Measurements from ENCODE around the gene MAGI1. TPM values are rescaled to one million over a fixed set of nuclear protein-coding genes. Genes with fewer than 3 reads are reported as not detected.

MAGI1 gene
- total RNA-seq, 2 donors from 2014 or later: 38.6 to 45.1 TPM

DNA sequence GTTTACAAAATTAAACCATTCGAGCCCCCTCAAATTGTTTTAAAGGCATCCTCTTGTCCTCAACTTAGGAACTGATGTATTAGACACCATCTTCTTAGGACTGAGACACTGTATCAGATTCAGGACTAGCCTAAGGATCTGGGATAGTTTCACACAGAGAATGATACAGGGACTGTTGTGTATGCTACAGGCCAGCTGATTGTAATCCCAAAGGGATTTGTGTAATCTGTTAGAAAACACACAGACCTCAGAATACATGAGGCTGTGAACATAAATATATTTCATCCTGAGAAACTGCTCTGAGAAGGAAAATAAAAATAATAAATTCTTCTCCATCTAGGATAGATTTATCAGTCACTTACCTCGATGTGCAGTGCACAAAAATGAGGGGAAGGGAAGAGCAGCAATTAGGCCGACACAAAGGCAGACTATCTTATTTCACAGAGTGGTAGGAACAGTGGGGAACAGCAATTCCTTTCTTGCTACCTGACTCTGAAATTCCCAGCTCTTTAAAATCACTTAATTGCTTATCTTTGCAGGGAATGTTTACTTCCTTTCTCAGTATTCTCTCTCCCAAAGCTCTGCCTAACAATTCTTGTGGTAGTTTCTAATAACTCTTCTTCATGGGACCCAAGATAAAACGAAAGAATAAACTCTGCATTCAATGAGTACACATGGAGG is 322.5 kb downstream of the MAGI1 start:
- no peak overlapping the region for H3K4me3 ChIP-seq (ENCODE audit: low read length)
- no peaks in the 10 kb centered on the region for H3K27me3 Mint-ChIP-seq (ENCODE audit: insufficient read depth)
- H3K27ac ChIP-seq (ENCODE audit: low read depth, low read length): no peak overlapping the region
- TF ChIP-seq CTCF (conservative IDR thresholded peaks at IDR 0.05): no peak
- H3K9me3 Mint-ChIP-seq: no peaks in the 10 kb centered on the region
- WGBS, 2 experiments (ENCODE audit: insufficient coverage in 1 of 2, insufficient read length in 1 of 2): 67 to 100% methylated on average over 1 to 4 of the region's 4 CpGs
- H3K9ac ChIP-seq (ENCODE audit: extremely low read depth, low read length, poor library complexity, severe bottlenecking): no peak overlapping the region
- no peaks in the 10 kb centered on the region for H3K36me3 Mint-ChIP-seq (ENCODE audit: low read depth)
- peaks cover 55% of the 10 kb centered on the region for H3K4me1 Mint-ChIP-seq
- H3K36me3 ChIP-seq (ENCODE audit: control insufficient read depth, insufficient read depth, low read length): no peaks in the 10 kb centered on the region
- no peak for DNase-seq
- peaks cover 17% of the 10 kb centered on the region for H3K4me1 ChIP-seq (ENCODE audit: control insufficient read depth, insufficient read depth, low read length)
- no peaks in the 10 kb centered on the region for H3K9me3 ChIP-seq (ENCODE audit: control insufficient read depth, low read length)
- H3K27me3 ChIP-seq (ENCODE audit: control insufficient read depth, insufficient read depth, low read length, poor library complexity, severe bottlenecking): no peaks in the 10 kb centered on the region
- no peak overlapping the region for H3K4me3 Mint-ChIP-seq
- H3K27ac Mint-ChIP-seq: peak overlapping the region; percentile 60

GRCh38 chr3:65714134-65714533 is 324.6 kb downstream of the MAGI1 start:
- H3K36me3 Mint-ChIP-seq (ENCODE audit: low read depth): no peaks in the 10 kb centered on the region
- no peaks in the 10 kb centered on the region for H3K27me3 ChIP-seq (ENCODE audit: control insufficient read depth, insufficient read depth, low read length, poor library complexity, severe bottlenecking)
- 82 to 93% methylated on average over 4 to 6 of the region's 6 CpGs for WGBS, 2 experiments (ENCODE audit: insufficient coverage in 1 of 2, insufficient read length in 1 of 2)
- peaks cover 50% of the 10 kb centered on the region for H3K4me1 Mint-ChIP-seq
- H3K9me3 Mint-ChIP-seq: no peaks in the 10 kb centered on the region
- H3K27ac ChIP-seq (ENCODE audit: low read depth, low read length): peak overlapping the region; percentile 87
- no peak overlapping the region for H3K27ac Mint-ChIP-seq
- H3K4me3 Mint-ChIP-seq: no peak overlapping the region
- no peaks in the 10 kb centered on the region for H3K27me3 Mint-ChIP-seq (ENCODE audit: insufficient read depth)
- no peak for TF ChIP-seq CTCF (conservative IDR thresholded peaks at IDR 0.05)
- no peak overlapping the region for H3K9ac ChIP-seq (ENCODE audit: extremely low read depth, low read length, poor library complexity, severe bottlenecking)
- peak; percentile 51 for DNase-seq
- H3K4me1 ChIP-seq (ENCODE audit: control insufficient read depth, insufficient read depth, low read length): peaks cover 16% of the 10 kb centered on the region
- H3K36me3 ChIP-seq (ENCODE audit: control insufficient read depth, insufficient read depth, low read length): no peaks in the 10 kb centered on the region
- H3K4me3 ChIP-seq (ENCODE audit: low read length): no peak overlapping the region
- no peaks in the 10 kb centered on the region for H3K9me3 ChIP-seq (ENCODE audit: control insufficient read depth, low read length)

DNA sequence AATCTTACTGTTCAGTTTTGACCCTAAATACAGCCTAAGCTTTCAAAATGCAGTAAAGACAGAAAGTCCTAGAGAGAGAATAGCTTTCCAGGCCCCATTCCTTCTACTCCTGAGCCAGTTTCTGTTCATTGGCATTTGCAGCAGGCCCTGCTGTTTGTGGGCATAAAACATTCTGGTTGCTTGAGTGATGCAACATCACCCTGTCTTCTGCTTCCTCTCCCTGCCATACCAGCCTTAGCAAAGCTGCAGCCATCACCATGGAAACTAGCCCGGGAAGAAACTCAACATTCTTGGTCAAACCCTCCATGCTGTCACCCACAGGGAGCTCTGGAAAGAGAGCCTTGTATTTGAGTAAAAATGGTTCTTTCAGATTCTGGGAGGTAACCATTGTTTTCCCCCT is 325.7 kb downstream of the MAGI1 start:
- Histone ChIP-seq H3K27me3 (ENCODE audit: control insufficient read depth, insufficient read depth, low read length, poor library complexity, severe bottlenecking) (no peaks in the 10 kb centered on the region), H3K4me1 (ENCODE audit: control insufficient read depth, insufficient read depth, low read length) (peaks cover 16% of the 10 kb centered on the region), H3K4me3 (ENCODE audit: low read length) (no peak overlapping the region), H3K9me3 (ENCODE audit: control insufficient read depth, low read length) (no peaks in the 10 kb centered on the region), H3K36me3 (ENCODE audit: control insufficient read depth, insufficient read depth, low read length) (no peaks in the 10 kb centered on the region), H3K9ac (ENCODE audit: extremely low read depth, low read length, poor library complexity, severe bottlenecking) (no peak overlapping the region), H3K27ac (ENCODE audit: low read depth, low read length) (peak overlapping the region; percentile 87)
- no peak for TF ChIP-seq CTCF (conservative IDR thresholded peaks at IDR 0.05)
- H3K27me3 Mint-ChIP-seq (ENCODE audit: insufficient read depth): no peaks in the 10 kb centered on the region
- H3K9me3 Mint-ChIP-seq: no peaks in the 10 kb centered on the region
- peak overlapping the region; percentile 32 for H3K27ac Mint-ChIP-seq
- no peak overlapping the region for H3K4me3 Mint-ChIP-seq
- H3K36me3 Mint-ChIP-seq (ENCODE audit: low read depth): no peaks in the 10 kb centered on the region
- WGBS, 2 experiments (ENCODE audit: insufficient coverage in 1 of 2, insufficient read length in 1 of 2): 43% methylated on average over 1 of the region's 1 CpG; no CpG with 5 or more reads in 1 of the 2 experiments
- H3K4me1 Mint-ChIP-seq: peaks cover 49% of the 10 kb centered on the region
- peak; percentile 57 for DNase-seq
